ENCODE results near the gene TMEM145. TPM values are rescaled to one million over a fixed set of nuclear protein-coding genes. Genes with fewer than 3 reads are reported as not detected.
A peak's percentile ranks its signal among the peaks of the same experiment; 100 is the strongest.

Gene TMEM145
- polyA plus RNA-seq, 3 donors, result not detected

GRCh38 chr19:42290136-42290522, 23.0 kb upstream of the TMEM145 start:
- Histone ChIP-seq H3K4me3 (replicated peaks in 1 of 3; ENCODE audit: low read depth in 2 of 3, low read length in 3 of 3) (no peak overlapping the region), H3K4me1 (ENCODE audit: control insufficient read depth in 1 of 2, insufficient read depth in 2 of 2, low read length in 2 of 2) (peaks cover 24 to 32% of the 10 kb centered on the region in 2 donors), H3K27me3 (ENCODE audit: control insufficient read depth in 2 of 2, insufficient read depth in 2 of 2, low read length in 2 of 2) (no peaks in the 10 kb centered on the region), H3K9me3 (replicated peaks in 1 of 2; ENCODE audit: control insufficient read depth in 1 of 2, insufficient read depth in 1 of 2, low read length in 2 of 2) (no peaks in the 10 kb centered on the region), H3K4me2 (replicated peaks; ENCODE audit: extremely low read depth, low read length, poor library complexity, severe bottlenecking) (no peak overlapping the region), H2AFZ (ENCODE audit: insufficient read depth, low read depth, low read length, poor library complexity, severe bottlenecking) (no peak overlapping the region), H3K9ac (ENCODE audit: insufficient read depth, low read length, poor library complexity, severe bottlenecking) (no peak overlapping the region), H3K36me3 (replicated peaks in 1 of 2; ENCODE audit: control insufficient read depth in 1 of 2, insufficient read depth in 2 of 2, low read length in 2 of 2) (peaks cover 76 to 80% of the 10 kb centered on the region in 2 donors), H4K20me1 (ENCODE audit: insufficient read depth, low read length) (peaks cover 88% of the 10 kb centered on the region), H3K27ac (ENCODE audit: low read depth in 1 of 2, low read length in 2 of 2) (peak overlapping the region in 1 of 2 donors; percentile 15), H3K79me2 (ENCODE audit: insufficient read depth, low read length) (peaks cover 23% of the 10 kb centered on the region)
- no peak for TF ChIP-seq CTCF (IDR thresholded peaks at IDR 0.05)
- peaks cover 28% of the 10 kb centered on the region for H3K4me1 Mint-ChIP-seq
- intact Hi-C loops (cut with micrococcal nuclease), result loop anchor here in 1 of 2 donors (10.0 kb wide), 1 partner anchor 185 kb away; no protein-coding TSS in a partner anchor
- peaks cover 59 to 79% of the 10 kb centered on the region in 2 donors for H3K36me3 Mint-ChIP-seq
- H3K9me3 Mint-ChIP-seq, result no peaks in the 10 kb centered on the region
- peak overlapping the region in 1 of 7 donors; percentile 25 for H3K27ac Mint-ChIP-seq
- WGBS (ENCODE audit: insufficient coverage), result 89% methylated on average over 11 of the region's 13 CpGs
- DNase-seq, result no peak
- peaks cover 0 to 5% (median 0%) of the 10 kb centered on the region in 3 donors for H3K27me3 Mint-ChIP-seq (ENCODE audit: low read depth in 3 of 3)
- H3K4me3 Mint-ChIP-seq, result no peak overlapping the region

- Histone ChIP-seq H3K27me3 (ENCODE audit: control insufficient read depth in 2 of 2, insufficient read depth in 2 of 2, low read length in 2 of 2) (no peaks in the 10 kb centered on the region), H3K4me3 (replicated peaks in 1 of 3; ENCODE audit: low read depth in 2 of 3, low read length in 3 of 3) (no peak overlapping the region), H4K20me1 (ENCODE audit: insufficient read depth, low read length) (peaks cover 84% of the 10 kb centered on the region), H3K79me2 (ENCODE audit: insufficient read depth, low read length) (peaks cover 17% of the 10 kb centered on the region), H2AFZ (ENCODE audit: insufficient read depth, low read depth, low read length, poor library complexity, severe bottlenecking) (no peak overlapping the region), H3K36me3 (replicated peaks in 1 of 2; ENCODE audit: control insufficient read depth in 1 of 2, insufficient read depth in 2 of 2, low read length in 2 of 2) (peaks cover 78 to 86% of the 10 kb centered on the region in 2 donors), H3K27ac (ENCODE audit: low read depth in 1 of 2, low read length in 2 of 2) (no peak overlapping the region), H3K4me2 (replicated peaks; ENCODE audit: extremely low read depth, low read length, poor library complexity, severe bottlenecking) (no peak overlapping the region), H3K9me3 (replicated peaks in 1 of 2; ENCODE audit: control insufficient read depth in 1 of 2, insufficient read depth in 1 of 2, low read length in 2 of 2) (no peaks in the 10 kb centered on the region), H3K4me1 (ENCODE audit: control insufficient read depth in 1 of 2, insufficient read depth in 2 of 2, low read length in 2 of 2) (peaks cover 17 to 26% of the 10 kb centered on the region in 2 donors), H3K9ac (ENCODE audit: insufficient read depth, low read length, poor library complexity, severe bottlenecking) (no peak overlapping the region)
- Mint-ChIP-seq H3K27me3 (ENCODE audit: low read depth in 3 of 3) (peaks cover 0 to 3% (median 0%) of the 10 kb centered on the region in 3 donors), H3K27ac (no peak overlapping the region), H3K9me3 (no peaks in the 10 kb centered on the region), H3K4me1 (peaks cover 21% of the 10 kb centered on the region), H3K4me3 (no peak overlapping the region), H3K36me3 (peaks cover 59 to 81% of the 10 kb centered on the region in 2 donors)
- peak in 2 of 3 donors; percentile 36 to 38 for DNase-seq
- intact Hi-C loops (cut with micrococcal nuclease), result loop anchor here in 1 of 2 donors (10.0 kb wide), 1 partner anchor 186 kb away; no protein-coding TSS in a partner anchor
- 88% methylated on average over 28 of the region's 31 CpGs for WGBS (ENCODE audit: insufficient coverage)
- TF ChIP-seq CTCF (IDR thresholded peaks at IDR 0.05), result peak; percentile 72
These were observed 22.3 kb upstream of the TMEM145 start for GRCh38 chr19:42290523-42291434.
